ENCODE data around the gene PRKAG2. TPM values are rescaled to one million over a fixed set of nuclear protein-coding genes. Genes with fewer than 3 reads are reported as not detected.

Gene PRKAG2
- total and polyA plus RNA-seq, 2 of the 8 experiments (the other 6 are each of a cell fraction or from before 2014, with no cell fraction given) = 7.5 to 18.1 TPM

DNA sequence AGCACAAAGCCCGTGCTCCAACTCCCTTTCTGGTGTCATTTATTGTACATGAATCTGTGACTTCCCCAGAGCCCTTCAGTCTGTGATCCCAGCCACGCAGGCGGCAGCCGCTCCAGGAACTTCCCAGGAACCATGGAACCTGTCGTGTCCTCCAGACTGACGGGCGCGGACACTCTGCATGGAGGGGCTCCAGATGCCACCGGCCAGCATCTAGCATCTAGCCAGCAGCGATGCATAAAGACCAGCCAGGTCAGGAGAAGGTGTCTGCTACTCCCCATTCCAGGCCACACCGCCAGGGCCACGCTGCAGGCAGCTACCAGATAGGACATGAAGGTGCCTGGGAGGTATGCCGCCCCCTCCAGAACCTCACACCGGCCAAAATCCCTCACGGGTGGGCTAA is 77.4 kb downstream of the PRKAG2 start:
- Histone ChIP-seq H3K14ac (ENCODE audit: insufficient read length) (no peak overlapping the region), H3K4ac (replicated peaks; ENCODE audit: insufficient read length, low read depth, low read length) (no peak overlapping the region), H3K18ac (ENCODE audit: extremely low read depth, low read length) (no peak overlapping the region), H3K79me2 (ENCODE audit: control insufficient read depth in 1 of 2, insufficient read depth in 2 of 2, low read length in 2 of 2) (no peaks in the 10 kb centered on the region), H2BK5ac (ENCODE audit: low read depth, low read length) (no peak overlapping the region), H3K4me2 (ENCODE audit: insufficient read depth in 1 of 2, low read depth in 2 of 2, low read length in 2 of 2) (no peak overlapping the region), H3K79me1 (ENCODE audit: low read depth, low read length) (no peaks in the 10 kb centered on the region), H2BK120ac (replicated peaks; ENCODE audit: low read depth, low read length) (no peak overlapping the region), H3K4me3 (ENCODE audit: extremely low read depth in 1 of 4, insufficient read depth in 2 of 4, low read depth in 3 of 4, low read length in 4 of 4) (no peak overlapping the region), H3K23ac (ENCODE audit: insufficient read length) (no peak overlapping the region), H2BK15ac (ENCODE audit: low read length) (no peak overlapping the region), H4K5ac (ENCODE audit: insufficient read length, low read depth, low read length) (no peak overlapping the region), H2BK20ac (ENCODE audit: low read length) (no peak overlapping the region), H2AK5ac (ENCODE audit: low read depth, low read length) (no peak overlapping the region), H3K9me3 (ENCODE audit: insufficient read depth in 2 of 2, low read depth in 1 of 2, low read length in 1 of 2) (no peaks in the 10 kb centered on the region), H3K36me3 (ENCODE audit: control insufficient read depth in 2 of 4, insufficient read depth in 4 of 4, low read length in 3 of 4) (no peaks in the 10 kb centered on the region), H3K27ac (ENCODE audit: low read depth, low read length) (no peak overlapping the region), H3K4me1 (replicated peaks in 1 of 4; ENCODE audit: control insufficient read depth in 3 of 4, insufficient read depth in 4 of 4, low read length in 3 of 4) (peaks cover 0 to 5% (median 3%) of the 10 kb centered on the region in 4 experiments; a peak in 2 of 7 replicates), H4K20me1 (replicated peaks in 1 of 2; ENCODE audit: control insufficient read depth in 1 of 2, insufficient read depth in 2 of 2, low read length in 2 of 2) (no peaks in the 10 kb centered on the region), H3K27me3 (replicated peaks in 1 of 4; ENCODE audit: control insufficient read depth in 3 of 4, extremely low read depth in 1 of 4, insufficient read depth in 3 of 4, low read length in 3 of 4) (no peaks in the 10 kb centered on the region), H3K9ac (replicated peaks in 1 of 4; ENCODE audit: extremely low read depth in 1 of 4, low read depth in 3 of 4, low read length in 3 of 4) (no peak overlapping the region), H3K56ac (replicated peaks; ENCODE audit: insufficient read length, low read depth, low read length) (no peak overlapping the region), H2AFZ (ENCODE audit: low read length) (no peak overlapping the region), H3K23me2 (ENCODE audit: low read depth, low read length) (no peaks in the 10 kb centered on the region), H4K8ac (ENCODE audit: extremely low read depth, insufficient read depth, low read length) (no peak overlapping the region), H4K91ac (replicated peaks; ENCODE audit: insufficient read length, low read length) (no peak overlapping the region), H2BK12ac (ENCODE audit: low read depth, low read length) (no peak overlapping the region)
- 96% methylated on average over 15 of the region's 15 CpGs; no CpG with 5 or more reads in 1 of the 2 experiments for WGBS, 2 experiments (ENCODE audit: extremely low coverage in 1 of 2, insufficient coverage in 1 of 2, insufficient read length in 1 of 2, insufficient replicate concordance in 2 of 2, low coverage in 1 of 2, low lambda C conversion rate in 2 of 2, missing lambda C conversion rate in 1 of 2)
- CTCF ChIA-PET (ENCODE audit: partially characterized antibody) = interaction anchor here (1.2 to 2.0 kb wide), 4 partner anchors 9 to 52 kb away, joined by 4 to 8 read pairs (median 5); no protein-coding TSS in a partner anchor
- FAIRE-seq = no peak
- POLR2A ChIA-PET (ENCODE audit: partially characterized antibody) = interaction anchor here (0.8 kb wide), 1 partner anchor 9 kb away, joined by 4 read pairs; no protein-coding TSS in a partner anchor
- no peak for DNase-seq (ENCODE audit: low read depth in 1 of 2, low spot score in 2 of 2)
- TF ChIP-seq CEBPB (IDR thresholded peaks at IDR 0.05; ENCODE audit: low read depth, low read length) = no peak
- no peak for TF ChIP-seq EP300 (IDR thresholded peaks at IDR 0.05; ENCODE audit: borderline replicate concordance in 1 of 2, low read depth in 2 of 2, low read length in 2 of 2)
- no peak for TF ChIP-seq ASH2L (IDR thresholded peaks at IDR 0.05; ENCODE audit: low read length)
- no peak for TF ChIP-seq CREB1 (IDR thresholded peaks at IDR 0.05)
- TF ChIP-seq, protein P1, sequence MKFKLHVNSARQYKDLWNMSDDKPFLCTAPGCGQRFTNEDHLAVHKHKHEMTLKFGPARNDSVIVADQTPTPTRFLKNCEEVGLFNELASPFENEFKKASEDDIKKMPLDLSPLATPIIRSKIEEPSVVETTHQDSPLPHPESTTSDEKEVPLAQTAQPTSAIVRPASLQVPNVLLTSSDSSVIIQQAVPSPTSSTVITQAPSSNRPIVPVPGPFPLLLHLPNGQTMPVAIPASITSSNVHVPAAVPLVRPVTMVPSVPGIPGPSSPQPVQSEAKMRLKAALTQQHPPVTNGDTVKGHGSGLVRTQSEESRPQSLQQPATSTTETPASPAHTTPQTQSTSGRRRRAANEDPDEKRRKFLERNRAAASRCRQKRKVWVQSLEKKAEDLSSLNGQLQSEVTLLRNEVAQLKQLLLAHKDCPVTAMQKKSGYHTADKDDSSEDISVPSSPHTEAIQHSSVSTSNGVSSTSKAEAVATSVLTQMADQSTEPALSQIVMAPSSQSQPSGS (IDR thresholded peaks at IDR 0.05; ENCODE audit: low read length) = no peak
- no peak for TF ChIP-seq KDM1A (IDR thresholded peaks at IDR 0.05; ENCODE audit: borderline replicate concordance, low read length)
- no peak for TF ChIP-seq EGR1 (IDR thresholded peaks at IDR 0.05; ENCODE audit: borderline replicate concordance, low read depth, low read length)
- no peak for TF ChIP-seq KDM4A (IDR thresholded peaks at IDR 0.05; ENCODE audit: low read depth, low read length, severe bottlenecking)
- no peak for TF ChIP-seq ZNF274 (IDR thresholded peaks at IDR 0.05; ENCODE audit: borderline replicate concordance, extremely low read depth, low read length)
- no peak for TF ChIP-seq TAF7 (optimal IDR thresholded peaks at IDR 0.05; ENCODE audit: borderline replicate concordance, low read depth, low read length)
- no peak for TF ChIP-seq SUZ12 (IDR thresholded peaks at IDR 0.05; ENCODE audit: low read length)
- TF ChIP-seq MAFK (IDR thresholded peaks at IDR 0.05; ENCODE audit: low read depth, low read length) = no peak

All from H1 (cell line).